Jurkat, Clone E6-1 (cell line): ENCODE results near the gene CTXN1.

Experiments
- DNase-seq: peaks from one replicate; pipeline ENCODE4 v3.0.0-alpha.2; 2011; ENCODE audit warnings: low read depth, low spot score
- H3K4me3 ChIP-seq: 2 replicates; pipeline ENCODE4 v1.5.1; 2011; ENCODE audit warnings: mild to moderate bottlenecking, low read length, control low read depth, moderate library complexity

Gene CTXN1

DNA sequence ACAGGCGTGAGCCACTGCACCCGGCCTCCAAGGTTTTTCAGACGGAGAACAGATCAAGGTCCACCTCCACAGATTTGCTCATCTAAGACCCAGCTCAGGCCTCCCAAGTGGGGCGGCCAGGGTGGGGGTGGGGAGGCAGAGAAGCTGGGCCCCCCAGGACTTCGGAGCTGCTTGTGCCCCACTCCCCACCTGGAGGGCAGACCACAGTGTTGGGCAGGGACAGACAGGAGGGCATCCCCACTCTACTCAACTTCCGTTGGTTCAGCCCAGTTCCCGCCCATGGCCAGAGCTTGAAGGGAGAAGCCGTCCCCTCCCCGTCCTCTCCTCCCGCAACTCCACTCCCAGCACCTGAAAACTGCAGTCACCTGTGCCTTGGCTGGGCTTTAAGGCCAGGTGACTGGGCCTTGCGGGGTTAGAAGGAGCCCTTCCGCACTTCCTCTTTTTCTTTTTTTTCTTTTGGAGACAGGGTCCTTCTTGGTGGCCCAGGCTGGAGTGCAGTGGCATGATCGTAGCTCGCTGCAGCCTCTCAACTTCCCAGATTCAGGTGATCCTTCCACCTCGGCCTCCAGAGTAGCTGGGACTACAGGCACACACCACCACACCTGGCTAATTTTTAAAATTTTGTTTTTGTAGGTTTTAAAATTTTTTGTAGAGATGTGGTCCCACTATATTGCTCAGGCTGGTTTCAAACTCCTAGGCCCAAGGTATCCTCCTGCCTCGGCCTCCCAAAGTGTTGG, 38.4 kb downstream of the CTXN1 start:
- H3K4me3 ChIP-seq: peak overlapping the region; percentile 50; the same call in 1 of the 2 replicates
- DNase-seq: no peak

DNA sequence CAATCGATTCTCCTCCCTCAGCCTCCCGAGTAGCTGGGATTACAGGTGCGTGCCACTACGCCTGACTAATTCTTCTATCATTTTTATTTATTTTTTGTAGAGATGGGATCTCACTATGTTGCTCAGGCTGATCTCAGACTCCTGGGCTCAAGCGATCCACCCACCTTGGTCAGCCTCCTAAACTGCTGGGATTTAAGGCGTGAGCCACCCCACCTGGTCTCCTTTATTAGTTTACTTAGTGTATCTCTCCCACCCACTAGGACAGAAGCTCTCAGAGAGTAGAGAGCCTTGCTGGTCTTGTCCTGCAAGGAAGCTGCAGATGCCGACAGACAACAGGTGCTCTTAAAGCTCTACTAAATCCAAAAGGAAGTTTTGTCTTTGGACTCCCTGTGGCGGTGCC, 40.1 kb downstream of the CTXN1 start:
- no peak for DNase-seq

DNA sequence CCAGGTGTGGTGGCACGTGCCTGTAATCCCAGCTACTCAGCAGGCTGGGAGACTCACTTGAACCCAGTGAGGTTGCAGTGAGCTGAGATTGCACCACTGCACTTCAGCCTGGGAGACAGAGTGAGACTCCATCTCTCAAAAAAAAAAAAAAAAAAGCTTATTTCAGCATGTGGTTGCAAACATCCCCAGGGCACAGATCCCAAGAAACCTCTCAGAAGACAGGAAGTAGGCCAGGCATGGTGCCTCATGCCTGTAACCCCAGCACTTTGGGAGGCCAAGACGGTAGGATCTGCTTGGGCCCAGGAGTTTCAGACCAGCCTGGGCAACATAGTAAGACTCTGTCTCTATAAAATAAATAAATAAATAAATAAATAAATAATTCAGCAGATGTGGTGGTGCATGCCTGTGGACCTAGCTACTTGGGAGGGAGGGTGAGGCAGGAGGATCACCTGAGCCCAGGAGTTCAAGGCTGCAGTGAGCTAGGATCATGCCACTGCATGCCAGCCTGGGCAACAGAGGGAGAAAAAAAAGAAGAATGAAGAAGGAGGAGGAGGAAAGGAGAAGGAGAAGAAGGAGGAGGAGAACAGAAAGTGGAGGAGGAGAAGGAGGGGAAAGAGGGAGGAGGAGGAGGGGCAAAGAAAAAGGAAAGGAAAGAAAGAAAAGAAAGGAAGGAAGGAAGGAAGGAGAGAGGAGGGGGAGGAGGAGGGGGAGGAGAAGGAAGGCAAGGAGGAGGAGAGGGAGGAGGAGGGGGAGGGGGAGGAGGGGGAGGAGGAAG, 42.0 kb downstream of the CTXN1 start:
- no peak for DNase-seq
- no peak overlapping the region for H3K4me3 ChIP-seq

More for the DNA sequence above, 40.1 kb downstream of the CTXN1 start:
- no peak overlapping the region for H3K4me3 ChIP-seq

DNA sequence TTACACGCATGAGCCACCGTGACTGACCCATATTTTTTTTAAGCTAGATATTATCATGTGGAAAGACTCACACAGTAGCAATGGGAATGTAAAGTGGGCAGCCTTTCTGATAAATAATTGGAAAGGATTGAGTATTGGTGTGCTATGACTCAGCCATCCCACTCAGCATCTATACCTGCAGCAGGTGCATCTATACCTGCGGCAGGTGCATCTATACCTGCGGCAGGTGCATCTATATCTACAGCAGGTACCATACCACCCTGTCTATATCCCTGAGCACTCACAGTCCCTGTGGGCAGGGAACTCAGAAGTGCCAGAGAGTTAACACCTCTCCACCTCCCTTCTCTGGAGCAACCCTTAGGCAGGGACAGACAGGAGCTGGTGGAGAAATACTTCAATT, 42.8 kb downstream of the CTXN1 start:
- no peak for DNase-seq

DNA sequence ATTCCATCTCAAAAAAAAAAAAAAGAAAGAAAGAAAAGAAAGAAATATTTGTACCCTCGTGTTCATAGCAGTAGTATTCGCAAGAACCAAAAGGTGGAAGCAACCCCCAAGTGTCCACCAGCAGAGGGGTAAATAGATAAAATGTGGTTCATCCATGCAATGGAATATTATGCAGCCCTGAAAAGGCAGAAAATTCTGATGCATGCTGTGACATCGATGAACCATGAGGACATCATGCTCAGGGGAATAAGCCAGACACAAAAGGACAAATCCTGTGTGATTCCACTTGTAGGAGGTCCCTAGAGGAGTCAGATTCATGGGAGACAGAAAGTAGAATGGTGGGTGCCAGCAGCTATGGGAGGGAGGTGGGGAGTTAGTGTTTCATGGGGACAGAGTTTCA, 44.0 kb downstream of the CTXN1 start:
- H3K4me3 ChIP-seq: no peak overlapping the region
- DNase-seq: no peak

More for the DNA sequence above, 42.8 kb downstream of the CTXN1 start:
- no peak overlapping the region for H3K4me3 ChIP-seq

DNA sequence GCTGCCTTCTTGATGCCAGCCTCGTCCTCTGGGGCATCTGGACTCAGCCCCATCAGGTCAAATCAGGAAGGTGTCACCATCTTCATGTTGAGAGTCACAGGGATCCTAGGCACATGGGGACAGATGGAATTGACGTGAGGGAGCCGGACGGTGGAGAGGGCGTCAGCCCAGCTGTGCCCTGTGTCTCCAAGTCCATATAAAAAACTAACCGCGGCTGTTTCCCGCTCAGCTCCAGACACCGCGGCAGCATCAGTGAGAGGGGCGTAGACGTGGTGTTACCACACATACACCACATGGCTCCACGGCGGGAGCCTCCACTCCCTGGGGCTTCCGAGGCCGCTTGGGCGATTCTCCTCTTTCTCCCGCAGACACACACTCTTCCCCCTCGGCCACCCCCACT, 46.1 kb downstream of the CTXN1 start:
- H3K4me3 ChIP-seq: no peak overlapping the region
- no peak for DNase-seq

DNA sequence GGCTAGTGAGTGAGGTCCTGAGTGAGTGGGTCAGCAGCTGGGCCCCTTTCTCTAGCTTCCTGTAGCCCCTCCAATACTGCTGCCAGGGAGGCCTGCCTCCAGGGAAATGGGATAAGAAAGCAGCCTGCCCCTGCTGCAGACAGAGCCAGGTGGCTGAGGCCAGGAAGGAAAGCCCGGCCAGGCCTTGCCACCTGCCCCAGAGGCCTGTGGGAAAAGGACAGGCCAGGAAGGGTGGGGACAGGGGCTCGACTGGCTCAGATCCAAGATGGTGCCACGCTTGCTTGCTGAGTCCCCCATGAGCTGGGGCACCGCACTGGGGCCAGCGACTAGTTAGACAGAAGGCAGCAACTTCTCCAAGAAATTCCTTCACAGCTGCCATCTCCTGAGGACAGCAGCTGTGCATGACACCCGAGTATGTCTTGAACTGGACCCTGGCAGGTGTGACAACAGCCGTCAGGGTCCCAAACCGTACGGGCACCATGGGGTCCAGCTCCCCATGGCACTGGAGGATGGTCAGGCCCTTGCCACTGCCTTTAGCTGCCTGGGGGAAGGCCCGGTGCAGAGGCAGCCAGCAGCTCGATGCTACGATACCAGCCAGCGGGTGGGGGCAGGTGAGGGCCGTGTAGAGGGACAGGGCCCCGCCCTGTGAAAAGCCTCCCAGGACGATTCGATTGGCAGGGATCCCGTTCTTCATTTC, 46.7 kb downstream of the CTXN1 start:
- no peak overlapping the region for H3K4me3 ChIP-seq
- no peak for DNase-seq

DNA sequence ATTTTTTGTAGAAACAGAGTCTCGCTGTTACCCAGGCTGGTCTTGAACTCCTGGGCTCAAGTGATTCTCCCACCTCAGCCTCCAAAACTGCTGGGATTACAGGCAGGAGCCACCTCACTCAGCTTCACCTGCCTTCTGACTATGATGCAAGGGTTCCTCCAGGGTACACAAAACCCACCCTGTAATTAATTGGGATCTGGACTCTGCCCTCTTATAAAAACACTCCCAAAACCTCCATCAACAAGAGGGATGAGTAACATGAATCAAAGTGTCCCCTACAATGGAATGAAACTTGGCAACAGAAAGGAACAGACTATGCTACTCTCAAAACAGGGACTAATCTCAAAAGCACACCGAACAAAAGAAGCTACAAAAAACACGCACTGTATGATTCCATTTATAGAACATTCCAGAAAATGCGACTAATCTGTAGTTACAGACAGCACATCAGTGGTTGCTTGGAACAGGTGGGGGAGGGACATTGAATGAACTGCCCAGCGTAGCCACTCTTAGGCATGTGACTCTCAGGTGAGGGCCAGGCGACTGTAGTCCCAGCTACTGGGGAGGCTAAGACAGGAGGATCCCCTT, 48.6 kb downstream of the CTXN1 start:
- no peak for DNase-seq
- H3K4me3 ChIP-seq: no peak overlapping the region

DNA sequence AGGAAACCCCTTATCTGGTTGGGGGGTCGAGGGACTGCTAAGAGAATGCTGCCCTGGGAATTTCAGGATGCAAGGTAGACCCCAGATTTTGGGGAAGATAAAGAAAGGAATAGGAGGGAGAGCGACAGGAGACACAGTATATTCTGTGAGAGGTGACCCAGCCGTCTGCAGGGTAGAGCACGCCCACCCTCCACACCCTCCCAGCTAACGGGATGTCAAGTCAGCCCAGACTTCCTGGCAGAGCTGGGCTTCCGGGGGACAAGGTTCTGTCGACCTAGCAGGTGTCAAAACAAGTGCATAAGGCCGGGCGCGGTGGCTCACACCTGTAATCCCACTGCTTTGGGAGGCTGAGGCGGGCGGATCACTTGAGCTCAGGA, 51.0 kb downstream of the CTXN1 start:
- no peak for DNase-seq
- peak overlapping the region; percentile 52; the same call in 1 of the 2 replicates for H3K4me3 ChIP-seq
